Adipocyte (in vitro differentiated cells): ENCODE measurements around the gene ASS1.

Experiments used
- DNase-seq: peaks from one replicate; pipeline ENCODE4 v3.0.0-alpha.2; 2015; ENCODE audit warnings: low read depth
- H3K27me3 ChIP-seq: replicated peaks from 2 replicates; pipeline ENCODE4 v1.7.0; 2013; ENCODE audit warnings: mild to moderate bottlenecking, low read length, moderate library complexity; ENCODE audit not compliant: control insufficient read depth, insufficient read depth
- H3K36me3 ChIP-seq: 2 replicates; pipeline ENCODE4 v1.7.0; 2013; ENCODE audit warnings: low read length, mild to moderate bottlenecking, moderate library complexity; ENCODE audit not compliant: control insufficient read depth, insufficient read depth, severe bottlenecking
- H3K4me1 ChIP-seq: 2 replicates; pipeline ENCODE4 v1.7.0; 2013; ENCODE audit warnings: mild to moderate bottlenecking, low read length, moderate library complexity; ENCODE audit not compliant: control insufficient read depth, insufficient read depth
- H3K4me3 ChIP-seq: 2 replicates; pipeline ENCODE4 v1.7.0; 2013; ENCODE audit warnings: mild to moderate bottlenecking, low read length, moderate library complexity
- H3K9ac ChIP-seq: 2 replicates; pipeline ENCODE4 v1.7.0; 2013; ENCODE audit warnings: mild to moderate bottlenecking, low read length, moderate library complexity
- H3K9me3 ChIP-seq: 2 replicates; pipeline ENCODE4 v1.7.0; 2013; ENCODE audit warnings: mild to moderate bottlenecking, low read length, moderate library complexity; ENCODE audit not compliant: control insufficient read depth

The ASS1 gene

DNA sequence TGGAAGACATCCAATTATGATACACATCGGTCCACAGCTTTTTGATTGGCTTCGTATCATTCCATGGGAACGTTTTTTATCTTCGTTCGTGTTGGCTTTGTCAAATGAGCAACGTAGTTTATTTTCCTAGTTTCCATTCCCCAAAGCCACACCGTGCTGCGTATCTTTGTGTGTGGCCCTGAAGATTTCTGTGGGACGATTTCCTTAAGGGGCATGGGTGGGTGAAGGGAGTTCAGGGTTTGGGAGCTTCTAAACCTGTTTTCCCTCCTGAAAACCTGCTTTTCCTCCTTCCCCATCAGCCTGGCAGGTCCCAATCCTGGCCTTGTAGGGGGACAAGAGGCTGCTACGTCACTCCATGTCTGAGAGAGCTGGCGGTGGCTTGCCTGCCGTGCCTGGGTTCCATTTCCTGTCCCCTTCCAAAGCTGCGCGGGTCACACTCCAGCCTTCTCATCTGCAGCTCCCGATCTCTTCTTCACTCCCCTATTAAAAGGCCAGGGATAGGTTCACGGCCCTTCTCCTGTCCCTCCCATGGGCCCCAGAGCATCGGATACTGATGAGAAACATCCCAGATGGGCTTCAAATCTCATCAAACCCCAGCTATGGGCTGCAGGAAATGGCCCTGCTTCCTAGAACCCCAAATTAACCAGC, 23.5 kb upstream of the ASS1 start:
- DNase-seq: no peak

GRCh38 chr9:130421802-130422276, 22.9 kb upstream of the ASS1 start:
- peak; percentile 56 for DNase-seq

More for the DNA sequence above, 23.5 kb upstream of the ASS1 start:
- H3K4me1 ChIP-seq: peaks cover under 1% of the 10 kb centered on the region
- H3K36me3 ChIP-seq: no peaks in the 10 kb centered on the region
- H3K9ac ChIP-seq: no peak overlapping the region
- H3K4me3 ChIP-seq: no peak overlapping the region
- H3K9me3 ChIP-seq: no peaks in the 10 kb centered on the region
- peaks cover 36% of the 10 kb centered on the region for H3K27me3 ChIP-seq

GRCh38 chr9:130422546-130422945, 22.2 kb upstream of the ASS1 start:
- Histone ChIP-seq H3K4me3 (no peak overlapping the region), H3K9ac (no peak overlapping the region), H3K36me3 (no peaks in the 10 kb centered on the region), H3K27me3 (peaks cover 34% of the 10 kb centered on the region), H3K9me3 (no peaks in the 10 kb centered on the region), H3K4me1 (peaks cover 13% of the 10 kb centered on the region)
- DNase-seq: no peak

More at GRCh38 chr9:130421802-130422276, 22.9 kb upstream of the ASS1 start:
- no peak overlapping the region for H3K4me3 ChIP-seq
- H3K27me3 ChIP-seq: peaks cover 36% of the 10 kb centered on the region
- H3K9ac ChIP-seq: no peak overlapping the region
- no peaks in the 10 kb centered on the region for H3K36me3 ChIP-seq
- H3K4me1 ChIP-seq: peaks cover 6% of the 10 kb centered on the region
- no peaks in the 10 kb centered on the region for H3K9me3 ChIP-seq

DNA sequence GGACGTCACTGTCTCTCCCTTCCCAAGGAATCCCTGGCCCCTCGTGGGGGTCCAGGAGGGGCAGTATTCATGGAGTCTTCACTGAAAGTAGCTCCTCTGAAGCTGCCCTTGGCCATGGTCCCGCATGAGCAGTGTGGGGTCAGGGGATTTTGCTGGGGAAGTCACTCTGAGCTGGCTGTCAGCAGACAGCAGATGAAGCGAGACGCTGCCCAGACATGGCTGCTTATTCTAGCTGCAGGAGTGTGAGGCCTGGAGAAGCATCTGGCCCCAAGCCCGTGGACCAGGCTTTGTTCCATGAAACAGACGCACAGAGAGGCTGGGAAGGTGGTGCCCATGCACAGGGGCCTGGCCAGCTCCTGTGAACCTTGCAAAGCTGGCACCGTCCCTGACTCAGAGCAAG, 21.5 kb upstream of the ASS1 start:
- DNase-seq: no peak
- Histone ChIP-seq H3K4me1 (peaks cover 13% of the 10 kb centered on the region), H3K36me3 (no peaks in the 10 kb centered on the region), H3K9ac (no peak overlapping the region), H3K9me3 (no peaks in the 10 kb centered on the region), H3K4me3 (no peak overlapping the region), H3K27me3 (peaks cover 30% of the 10 kb centered on the region)

DNA sequence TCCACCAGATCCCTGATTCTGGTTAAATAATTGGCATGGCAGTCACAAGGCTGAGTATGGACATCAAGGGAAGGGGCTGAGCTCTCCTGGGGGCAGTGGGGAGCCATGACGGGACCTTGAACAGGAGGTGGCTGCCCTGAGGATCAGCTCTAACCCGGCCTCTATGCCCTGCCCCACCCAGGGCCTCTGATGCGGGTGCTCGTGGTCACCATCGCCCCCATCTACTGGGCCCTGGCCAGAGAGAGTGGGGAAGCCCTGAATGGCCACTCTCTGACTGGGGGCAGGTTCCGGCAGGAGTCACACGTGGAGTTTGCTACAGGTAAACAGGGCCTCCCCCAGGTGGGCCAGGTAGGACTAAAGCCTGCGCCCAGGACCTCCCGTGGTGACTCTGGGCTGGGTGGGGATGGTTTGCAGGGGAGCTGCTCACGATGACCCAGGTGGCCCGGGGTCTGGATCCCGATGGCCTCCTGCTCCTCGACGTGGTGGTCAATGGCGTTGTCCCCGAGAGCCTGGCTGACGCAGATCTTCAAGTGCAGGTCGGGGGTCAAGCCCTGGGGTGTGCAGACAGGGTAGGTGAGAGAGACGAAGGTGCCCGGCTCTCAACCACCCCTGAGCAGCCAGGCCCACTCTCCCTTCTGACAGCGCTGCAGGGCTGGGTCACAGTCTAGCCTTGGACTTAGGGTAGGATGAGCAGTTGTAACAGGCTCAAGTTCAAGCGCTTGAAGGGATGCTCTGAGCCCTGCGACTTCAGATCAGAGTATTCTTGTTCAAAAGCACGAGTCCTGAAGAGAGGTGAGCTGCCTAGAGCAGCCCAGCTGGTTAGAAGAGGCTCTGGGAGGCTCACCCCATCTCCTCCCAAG, 19.9 kb upstream of the ASS1 start:
- Histone ChIP-seq H3K36me3 (no peaks in the 10 kb centered on the region), H3K9ac (no peak overlapping the region), H3K9me3 (no peaks in the 10 kb centered on the region), H3K4me3 (no peak overlapping the region), H3K27me3 (peaks cover 16% of the 10 kb centered on the region), H3K4me1 (peaks cover 13% of the 10 kb centered on the region)
- no peak for DNase-seq

DNA sequence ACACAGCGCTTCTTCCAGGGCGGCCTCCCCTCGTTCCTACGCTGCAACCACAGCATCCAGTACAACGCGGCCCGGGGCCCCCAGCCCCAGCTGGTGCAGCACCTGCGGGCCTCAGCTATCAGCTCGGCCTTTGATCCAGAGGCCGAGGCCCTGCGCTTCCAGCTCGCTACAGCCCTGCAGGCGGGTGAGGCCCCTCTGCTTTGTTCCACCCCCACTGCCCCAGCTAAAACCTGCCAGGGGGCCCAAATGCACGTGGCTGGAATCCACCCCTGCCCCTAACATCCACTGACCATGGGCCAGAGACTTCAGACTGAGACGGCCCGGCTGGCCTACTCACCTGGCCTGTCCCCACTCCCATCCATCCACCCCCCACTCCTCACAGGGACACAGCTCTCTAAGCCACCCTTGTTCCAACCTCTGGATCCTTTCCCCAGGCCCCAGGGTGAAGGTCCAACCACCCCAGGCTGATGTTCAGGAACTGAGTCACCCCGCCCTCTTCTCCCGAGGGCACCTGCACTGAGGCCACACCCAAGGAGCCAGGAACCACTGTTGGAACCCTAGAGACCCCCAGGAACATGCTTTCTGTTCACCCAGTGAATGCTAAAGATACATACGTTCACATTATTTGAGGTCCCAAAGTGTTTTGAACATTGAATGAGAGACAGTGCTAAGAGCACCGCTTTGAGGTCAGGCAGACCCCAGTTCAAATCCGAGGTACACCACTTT, 18.9 kb upstream of the ASS1 start:
- no peaks in the 10 kb centered on the region for H3K9me3 ChIP-seq
- no peaks in the 10 kb centered on the region for H3K36me3 ChIP-seq
- no peak for DNase-seq
- H3K9ac ChIP-seq: no peak overlapping the region
- peaks cover 13% of the 10 kb centered on the region for H3K4me1 ChIP-seq
- peaks cover 16% of the 10 kb centered on the region for H3K27me3 ChIP-seq
- no peak overlapping the region for H3K4me3 ChIP-seq

DNA sequence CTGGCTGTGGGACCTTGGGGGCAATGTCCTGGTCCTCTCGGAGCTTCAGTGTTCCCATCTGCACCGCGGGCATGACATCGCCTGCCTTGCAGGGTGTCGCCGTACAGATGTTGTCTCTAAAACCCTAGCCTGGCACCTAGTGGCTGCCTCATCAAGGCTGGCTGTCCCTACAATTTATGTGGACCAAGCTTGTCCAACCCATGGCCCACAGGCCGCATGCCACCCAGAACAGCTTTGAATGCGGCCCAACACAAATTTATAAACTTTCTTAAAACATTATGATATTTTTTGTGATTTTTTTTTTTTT, 18.3 kb upstream of the ASS1 start:
- peaks cover 16% of the 10 kb centered on the region for H3K27me3 ChIP-seq
- DNase-seq: no peak

GRCh38 chr9:130426883-130427282, 17.9 kb upstream of the ASS1 start:
- H3K4me1 ChIP-seq: peaks cover 13% of the 10 kb centered on the region
- peaks cover 16% of the 10 kb centered on the region for H3K27me3 ChIP-seq
- no peaks in the 10 kb centered on the region for H3K9me3 ChIP-seq
- H3K36me3 ChIP-seq: no peaks in the 10 kb centered on the region
- no peak for DNase-seq
- no peak overlapping the region for H3K9ac ChIP-seq
- H3K4me3 ChIP-seq: no peak overlapping the region

More for the DNA sequence above, 18.3 kb upstream of the ASS1 start:
- Histone ChIP-seq H3K4me1 (peaks cover 13% of the 10 kb centered on the region), H3K9me3 (no peaks in the 10 kb centered on the region), H3K4me3 (no peak overlapping the region), H3K36me3 (no peaks in the 10 kb centered on the region), H3K9ac (no peak overlapping the region)

DNA sequence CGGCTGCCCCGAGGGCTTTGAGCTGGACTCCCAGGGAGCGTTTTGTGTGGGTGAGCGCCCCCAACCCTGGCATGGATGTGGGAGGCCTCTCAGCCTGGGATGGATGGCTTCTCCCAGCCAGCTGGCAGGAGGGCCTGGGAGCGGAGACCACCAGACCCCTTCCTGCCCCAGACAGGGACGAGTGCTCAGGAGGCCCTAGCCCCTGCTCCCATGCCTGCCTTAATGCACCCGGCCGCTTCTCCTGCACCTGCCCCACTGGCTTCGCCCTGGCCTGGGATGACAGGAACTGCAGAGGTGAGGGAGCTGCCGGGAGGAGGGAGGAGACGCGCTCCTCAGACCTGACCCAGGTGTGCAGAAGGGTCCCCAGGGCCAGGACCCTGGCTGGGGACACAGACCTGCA, 17.4 kb upstream of the ASS1 start:
- no peak overlapping the region for H3K4me3 ChIP-seq
- H3K27me3 ChIP-seq: peaks cover 16% of the 10 kb centered on the region
- no peaks in the 10 kb centered on the region for H3K36me3 ChIP-seq
- no peak overlapping the region for H3K9ac ChIP-seq
- H3K9me3 ChIP-seq: no peaks in the 10 kb centered on the region
- no peak for DNase-seq
- H3K4me1 ChIP-seq: peaks cover 13% of the 10 kb centered on the region

DNA sequence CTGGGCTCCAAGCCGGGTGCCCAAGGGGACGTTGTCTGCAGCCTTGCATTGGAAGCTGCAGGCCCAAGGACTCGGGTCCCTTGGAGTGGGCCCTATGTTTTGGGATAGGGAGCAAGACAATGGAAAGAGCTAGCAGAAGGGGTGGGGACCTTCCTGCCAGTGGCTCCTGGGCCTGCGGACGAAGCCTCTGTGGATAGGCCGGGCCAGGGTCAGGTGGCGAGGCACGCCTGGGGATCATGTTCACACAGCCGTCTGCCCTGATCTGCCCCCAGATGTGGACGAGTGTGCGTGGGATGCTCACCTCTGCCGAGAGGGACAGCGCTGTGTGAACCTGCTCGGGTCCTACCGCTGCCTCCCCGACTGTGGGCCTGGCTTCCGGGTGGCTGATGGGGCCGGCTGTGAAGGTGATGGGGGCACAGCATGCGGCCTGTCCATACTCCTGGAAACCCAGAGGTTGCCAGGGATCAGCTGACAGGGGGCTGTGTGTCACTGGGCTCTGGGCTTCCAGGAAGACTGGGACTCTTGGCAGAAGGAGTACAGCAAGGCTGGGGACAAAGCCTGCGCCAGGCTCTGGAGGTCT, 16.6 kb upstream of the ASS1 start:
- Histone ChIP-seq H3K4me3 (no peak overlapping the region), H3K4me1 (peaks cover 13% of the 10 kb centered on the region), H3K9ac (no peak overlapping the region), H3K9me3 (no peaks in the 10 kb centered on the region), H3K27me3 (peaks cover 9% of the 10 kb centered on the region), H3K36me3 (no peaks in the 10 kb centered on the region)
- no peak for DNase-seq

DNA sequence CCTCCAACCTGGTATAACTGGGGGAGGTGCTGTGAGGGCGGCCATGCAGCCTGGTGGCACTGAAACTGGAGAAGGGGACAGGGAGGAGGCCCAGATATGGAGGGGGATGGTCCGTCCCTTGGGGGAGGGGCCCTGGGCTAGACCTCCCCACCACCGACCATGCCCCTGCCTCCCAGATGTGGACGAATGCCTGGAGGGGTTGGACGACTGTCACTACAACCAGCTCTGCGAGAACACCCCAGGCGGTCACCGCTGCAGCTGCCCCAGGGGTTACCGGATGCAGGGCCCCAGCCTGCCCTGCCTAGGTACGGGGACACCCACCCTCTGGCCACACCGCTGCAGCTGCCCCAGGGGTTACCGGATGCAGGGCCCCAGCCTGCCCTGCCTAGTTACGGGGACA, 15.4 kb upstream of the ASS1 start:
- no peaks in the 10 kb centered on the region for H3K9me3 ChIP-seq
- H3K9ac ChIP-seq: no peak overlapping the region
- DNase-seq: no peak
- H3K36me3 ChIP-seq: no peaks in the 10 kb centered on the region
- H3K27me3 ChIP-seq: peaks cover 5% of the 10 kb centered on the region
- peaks cover 13% of the 10 kb centered on the region for H3K4me1 ChIP-seq
- H3K4me3 ChIP-seq: no peak overlapping the region
